SK-N-SH treated with all-trans-retinoic acid at 6 μM for 48 hours (cell line): ENCODE results near the gene KCNMA1.

Experiments used
- ATAC-seq: fragments of 200-7000 bp; cut with Tn5 transposase; 3 replicates; pipeline ENCODE4 v1.9.1; 2020; ENCODE audit warnings: mild to moderate bottlenecking, moderate library complexity
- ARNTL ChIP-seq: fragments of 450-650 bp; formaldehyde crosslinking; IDR thresholded peaks from 2 replicates; pipeline ENCODE4 v1.5.0; 2020; ENCODE audit warnings: low read depth, mild to moderate bottlenecking, moderate library complexity, borderline replicate concordance
- BACH2 ChIP-seq: fragments of 250-450 bp; sonication (Bioruptor Pico); IDR thresholded peaks from 2 replicates; pipeline ENCODE4 v1.9.0; 2021; ENCODE audit warnings: mild to moderate bottlenecking, borderline replicate concordance
- CSDC2 ChIP-seq: fragments of 250-450 bp; sonication (Bioruptor Pico); IDR thresholded peaks from 2 replicates; pipeline ENCODE4 v1.5.0; 2020; ENCODE audit warnings: mild to moderate bottlenecking, moderate library complexity
- CSRNP3 ChIP-seq: fragments of 250-450 bp; sonication (Bioruptor Pico); IDR thresholded peaks from 2 replicates; pipeline ENCODE4 v1.5.1; 2021; ENCODE audit warnings: mild to moderate bottlenecking, moderate library complexity
- ESRRG ChIP-seq: fragments of 250-450 bp; sonication (Bioruptor Pico); IDR thresholded peaks from 2 replicates; pipeline ENCODE4 v1.6.1; 2021; ENCODE audit warnings: mild to moderate bottlenecking
- GLIS3 ChIP-seq: fragments of 250-450 bp; sonication (Bioruptor Pico); IDR thresholded peaks from 2 replicates; pipeline ENCODE4 v1.5.0; 2020; ENCODE audit warnings: mild to moderate bottlenecking, moderate library complexity
- ISL1 ChIP-seq: fragments of 250-450 bp; sonication (Bioruptor Pico); IDR thresholded peaks from 2 replicates; pipeline ENCODE4 v2.1.2; 2022; ENCODE audit warnings: mild to moderate bottlenecking, moderate library complexity
- OSR1 ChIP-seq: fragments of 250-450 bp; sonication (Bioruptor Pico); IDR thresholded peaks from 2 replicates; pipeline ENCODE4 v1.8.0; 2022; ENCODE audit warnings: moderate library complexity, mild to moderate bottlenecking, inconsistent platforms
- PATZ1 ChIP-seq: fragments of 250-450 bp; sonication (Bioruptor Pico); IDR thresholded peaks from 2 replicates; pipeline ENCODE4 v1.8.0; 2020; ENCODE audit warnings: mild to moderate bottlenecking, moderate library complexity, borderline replicate concordance
- POU6F1 ChIP-seq: fragments of 250-450 bp; sonication (Bioruptor Pico); IDR thresholded peaks from 2 replicates; pipeline ENCODE4 v1.8.0; 2021; ENCODE audit warnings: low read depth, mild to moderate bottlenecking, moderate library complexity, borderline replicate concordance
- PPARA ChIP-seq: fragments of 250-450 bp; sonication (Bioruptor Pico); IDR thresholded peaks from 2 replicates; pipeline ENCODE4 v1.5.0; 2020; ENCODE audit warnings: mild to moderate bottlenecking, borderline replicate concordance
- RARB ChIP-seq: fragments of 250-450 bp; sonication (Bioruptor Pico); IDR thresholded peaks from 2 replicates; pipeline ENCODE4 v1.8.0; 2021; ENCODE audit warnings: mild to moderate bottlenecking, moderate library complexity
- SNAI2 ChIP-seq: fragments of 250-450 bp; sonication (Bioruptor Pico); IDR thresholded peaks from 2 replicates; pipeline ENCODE4 v1.5.0; 2020; ENCODE audit warnings: mild to moderate bottlenecking, moderate library complexity
- TCF4 ChIP-seq: fragments of 250-450 bp; sonication (Bioruptor Pico); IDR thresholded peaks from 2 replicates; pipeline ENCODE4 v1.8.0; 2021; ENCODE audit warnings: mild to moderate bottlenecking, moderate library complexity, borderline replicate concordance
- TOX ChIP-seq: fragments of 250-450 bp; sonication (Bioruptor Pico); IDR thresholded peaks from 2 replicates; pipeline ENCODE4 v1.8.0; 2021; ENCODE audit warnings: mild to moderate bottlenecking, moderate library complexity, borderline replicate concordance
- TSHZ2 ChIP-seq: fragments of 250-450 bp; sonication (Bioruptor Pico); IDR thresholded peaks from 2 replicates; pipeline ENCODE4 v1.5.0; 2020; ENCODE audit warnings: mild to moderate bottlenecking, moderate library complexity
- ZC3H10 ChIP-seq: fragments of 250-450 bp; sonication (Bioruptor Pico); IDR thresholded peaks from 2 replicates; pipeline ENCODE4 v1.5.1; 2021; ENCODE audit warnings: mild to moderate bottlenecking, moderate library complexity
- ZFP3 ChIP-seq: fragments of 250-450 bp; sonication (Bioruptor Pico); IDR thresholded peaks from 2 replicates; pipeline ENCODE4 v1.5.0; 2020; ENCODE audit warnings: mild to moderate bottlenecking, moderate library complexity
- ZFP30 ChIP-seq: fragments of 450-650 bp; formaldehyde crosslinking; IDR thresholded peaks from 2 replicates; pipeline ENCODE4 v1.5.0; 2022; ENCODE audit warnings: mild to moderate bottlenecking, moderate library complexity
- ZNF565 ChIP-seq: fragments of 450-650 bp; formaldehyde crosslinking; conservative IDR thresholded peaks from 2 replicates; pipeline ENCODE4 v1.5.0; 2020; ENCODE audit warnings: low read depth, mild to moderate bottlenecking, moderate library complexity
- ZNF70 ChIP-seq: fragments of 450-650 bp; formaldehyde crosslinking; IDR thresholded peaks from 2 replicates; pipeline ENCODE4 v1.5.0; 2020; ENCODE audit warnings: mild to moderate bottlenecking, moderate library complexity

Gene KCNMA1

GRCh38 chr10:77201135-77202106 is 436.2 kb downstream of the KCNMA1 start:
- ATAC-seq: peak; percentile 33
- TF ChIP-seq ZFP30 (no peak), SNAI2 (CRISPR knock-in tag) (no peak), TSHZ2 (CRISPR knock-in tag) (no peak), ZNF565 (CRISPR knock-in tag) (no peak), PPARA (CRISPR knock-in tag) (no peak), RARB (CRISPR knock-in tag) (no peak), ISL1 (CRISPR knock-in tag) (no peak), GLIS3 (CRISPR knock-in tag) (no peak), ZNF70 (CRISPR knock-in tag) (no peak), CSDC2 (CRISPR knock-in tag) (no peak), ZFP3 (no peak), ESRRG (no peak), ARNTL (CRISPR knock-in tag) (no peak), ZC3H10 (CRISPR knock-in tag) (no peak), PATZ1 (no peak), TCF4 (CRISPR knock-in tag) (no peak), BACH2 (no peak)
- TF ChIP-seq, all 23 proteins: peak for 0

GRCh38 chr10:77197544-77197943 is 440.1 kb downstream of the KCNMA1 start:
- no peak for ATAC-seq
- TF ChIP-seq CSDC2 (CRISPR knock-in tag) (no peak), OSR1 (CRISPR knock-in tag) (no peak), POU6F1 (no peak), CSRNP3 (no peak), GLIS3 (CRISPR knock-in tag) (no peak), TCF4 (CRISPR knock-in tag) (no peak), PPARA (CRISPR knock-in tag) (no peak), ZFP3 (no peak), RARB (CRISPR knock-in tag) (no peak), ARNTL (CRISPR knock-in tag) (no peak), ESRRG (no peak), PATZ1 (no peak), ZNF565 (CRISPR knock-in tag) (no peak), ZNF70 (CRISPR knock-in tag) (no peak), TOX (CRISPR knock-in tag) (no peak)
